Skin of body (tissue), 2 donors: ENCODE measurements around the gene VENTX. TPM values are rescaled to one million over a fixed set of nuclear protein-coding genes. Genes with fewer than 3 reads are reported as not detected.
"Not testable (repeated sequence)": the region's sequence is repeated elsewhere in the genome, so short reads cannot be mapped to it uniquely, and the experiment has no call there.

Source experiments
- DNase-seq: peaks from one replicate; lab custom pipeline; 2025; lab: John Stamatoyannopoulos, UW
- total RNA-seq: library from RNA; depleted of rRNA; stranded (reverse); fragments of >200 nt; gene quantifications from one replicate; pipeline ENCODE4 v1.2.3, GENCODE V29; 2014

VENTX gene
- total RNA-seq, 1 donor from 2014 or later, result 0.20 TPM

DNA sequence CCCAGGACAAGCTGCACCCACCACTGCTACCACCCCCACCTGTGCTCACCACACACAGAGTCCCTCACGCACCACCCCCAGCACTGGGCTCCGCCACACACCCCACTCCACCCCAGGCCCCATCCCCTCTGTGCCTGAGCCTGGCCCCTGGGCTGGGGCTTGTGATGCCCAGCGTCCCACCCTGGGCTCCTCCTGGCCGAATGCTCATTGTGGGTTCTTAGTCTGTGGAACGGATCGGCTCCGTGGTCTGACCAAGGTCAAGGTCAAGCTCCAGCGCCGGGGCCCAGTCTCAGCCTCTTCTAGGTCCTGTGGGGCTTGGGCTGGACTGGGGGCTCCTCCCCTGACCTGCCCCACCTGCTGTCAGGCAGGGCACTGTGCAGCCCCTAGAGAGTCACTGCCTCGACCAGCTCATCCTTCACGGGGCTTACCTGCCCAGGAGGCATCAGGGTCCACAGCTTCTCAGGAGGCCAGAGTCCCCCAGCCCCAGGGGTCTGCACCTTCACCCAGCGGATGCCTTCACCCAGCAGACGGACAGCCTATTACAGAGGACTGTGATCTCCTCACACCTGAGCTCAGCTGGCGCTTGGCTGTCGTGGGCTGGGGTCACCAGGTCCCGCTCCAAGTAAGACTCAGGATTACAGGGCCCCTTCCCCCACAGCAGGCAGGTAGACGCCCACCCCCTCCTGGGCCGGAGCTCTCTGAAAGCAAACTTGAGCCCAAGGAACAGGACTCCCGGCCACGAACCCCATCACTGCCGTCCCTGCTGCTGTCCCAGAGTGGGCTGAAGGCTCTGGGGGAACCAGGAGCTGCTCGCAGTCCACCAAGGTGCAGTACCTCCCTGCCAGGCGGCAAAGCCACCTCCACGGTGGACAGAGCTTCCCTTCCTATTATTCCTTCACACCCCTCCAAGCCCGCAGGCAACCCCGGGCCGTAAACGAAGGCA, 22.9 kb upstream of the VENTX start:
- DNase-seq, result no peak

DNA sequence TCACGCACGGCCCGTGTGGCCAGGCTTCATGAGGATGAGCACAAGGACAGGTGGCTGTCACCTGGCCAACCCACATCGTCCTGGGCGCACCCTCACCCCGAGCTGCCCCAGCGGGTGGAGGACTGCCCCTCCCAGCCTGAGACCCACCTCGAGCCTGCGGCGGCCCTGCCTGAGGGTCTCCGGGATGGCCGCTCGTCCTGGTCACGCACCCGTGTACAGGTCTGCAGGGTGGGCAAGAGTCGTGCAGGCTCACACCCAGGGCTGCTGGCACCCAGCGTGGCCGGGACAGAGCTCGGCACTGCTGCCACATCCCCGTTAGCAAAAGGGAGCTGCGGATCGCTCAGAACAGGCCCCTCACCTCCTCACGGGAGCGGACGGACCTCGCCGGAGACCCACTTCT, 22.1 kb upstream of the VENTX start:
- DNase-seq, result no peak

DNA sequence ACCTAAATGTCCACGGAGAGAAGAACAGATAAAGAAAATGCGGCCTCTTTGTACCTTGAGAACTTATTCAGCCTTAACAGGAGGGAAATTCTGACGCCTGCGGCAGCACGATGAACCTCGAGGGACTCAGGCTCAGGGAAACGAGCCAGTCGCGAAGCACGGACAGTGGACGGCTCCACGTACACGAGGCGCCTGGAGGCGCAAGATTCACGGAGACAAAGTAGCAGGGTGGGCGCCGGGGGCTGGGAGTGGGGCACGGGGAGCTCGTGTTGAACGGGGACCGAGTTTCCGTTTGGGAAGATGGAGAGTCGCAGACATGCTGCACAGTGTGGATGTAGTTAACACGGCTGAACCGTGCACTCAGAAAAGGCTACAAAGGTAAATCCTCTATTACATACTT, 20.9 kb upstream of the VENTX start:
- DNase-seq, result no peak

DNA sequence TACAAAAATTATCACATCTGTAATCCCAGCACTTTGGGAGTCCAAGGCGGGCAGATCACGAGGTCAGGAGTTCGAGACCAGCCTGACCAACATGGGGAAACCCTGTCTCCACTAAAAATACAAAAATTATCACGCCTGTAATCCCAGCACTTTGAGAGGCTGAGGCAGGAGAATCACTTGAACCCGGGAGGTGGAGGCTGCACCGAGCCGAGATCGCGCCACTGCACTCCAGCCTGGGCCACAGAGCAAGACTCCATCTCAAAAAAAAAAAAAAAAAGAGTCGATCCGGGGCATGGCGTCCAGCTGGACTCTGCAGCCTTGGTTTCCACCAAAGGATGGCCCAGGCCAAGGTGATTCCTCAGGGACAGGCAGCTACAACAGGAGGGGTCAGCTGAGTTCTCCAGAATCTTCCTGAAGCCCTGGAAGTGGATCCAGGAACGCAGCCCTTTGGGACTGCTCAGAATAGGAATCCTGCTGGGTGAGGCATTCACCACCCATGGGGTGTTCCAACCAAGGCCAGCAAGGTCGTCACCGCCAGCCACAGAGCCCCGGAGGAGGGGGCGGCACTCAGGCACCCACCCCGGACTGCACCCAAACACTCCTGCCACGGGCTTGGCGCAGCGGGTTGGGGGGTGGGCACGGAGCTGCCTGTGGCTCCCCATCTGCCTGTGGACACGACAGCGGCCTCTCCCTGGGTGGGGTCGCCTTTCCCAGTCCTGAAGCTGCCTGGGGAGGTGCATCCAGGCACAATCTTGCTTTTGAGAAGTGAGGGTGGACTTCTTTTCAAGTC, 19.7 kb upstream of the VENTX start:
- DNase-seq, result no peak

DNA sequence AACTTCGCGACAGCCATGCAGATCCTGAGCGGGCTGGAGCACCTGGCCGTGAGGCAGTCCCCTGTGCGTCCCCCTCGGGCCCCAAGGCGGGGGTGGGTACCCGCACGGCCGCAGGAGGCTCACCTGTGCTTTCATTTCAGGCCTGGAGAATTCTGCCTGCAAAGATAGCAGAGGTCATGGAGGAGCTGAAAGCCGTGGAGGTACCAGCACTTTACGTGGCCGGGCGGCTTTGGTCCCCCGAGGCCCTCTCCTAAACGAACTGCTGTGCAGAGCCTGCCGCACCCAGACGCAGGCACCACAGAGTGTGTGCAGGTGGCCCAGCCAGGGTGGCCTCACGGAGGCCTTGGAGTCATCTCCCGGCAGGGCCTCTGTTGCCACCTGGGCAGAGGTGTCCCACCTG, 18.8 kb upstream of the VENTX start:
- DNase-seq, result no peak

DNA sequence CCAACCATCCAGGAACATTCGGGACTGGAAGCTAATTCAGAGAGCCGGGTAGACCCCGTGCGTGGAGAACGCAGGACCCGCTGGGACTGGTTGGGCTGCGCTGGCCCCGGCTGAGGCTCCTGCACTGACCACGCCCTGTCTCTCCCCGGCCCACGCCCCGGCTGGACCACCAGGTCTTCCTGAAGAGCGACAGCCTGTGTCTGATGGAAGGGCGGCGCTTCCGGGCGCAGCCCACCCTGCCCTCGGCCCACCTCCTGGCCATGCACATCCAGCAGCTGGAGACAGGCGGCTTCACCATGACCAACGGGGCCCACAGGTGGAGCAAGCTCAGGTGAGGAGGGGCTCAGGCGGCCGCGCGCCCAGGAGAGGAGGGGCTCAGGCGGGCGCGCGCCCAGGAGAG, 17.9 kb upstream of the VENTX start:
- DNase-seq, result no peak

DNA sequence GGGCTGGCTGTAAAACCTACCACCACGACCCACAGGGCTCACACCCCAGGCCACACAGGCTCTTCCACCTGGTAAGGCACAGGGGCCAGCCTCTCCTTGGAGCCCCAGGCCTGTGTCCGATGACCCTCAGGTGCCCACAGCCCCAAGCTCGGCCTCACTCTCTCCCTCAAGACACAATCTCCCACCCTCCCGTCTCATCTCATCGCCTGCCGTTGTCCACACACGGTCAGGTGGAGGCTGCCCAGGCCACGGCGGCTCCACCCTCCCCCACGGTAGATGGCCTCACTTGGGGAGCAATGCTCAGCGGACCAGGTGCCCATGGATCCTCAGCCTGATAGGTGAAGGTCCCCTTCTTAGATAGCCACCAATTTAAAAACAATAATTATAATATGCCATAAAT, 16.3 kb upstream of the VENTX start:
- no peak for DNase-seq

DNA sequence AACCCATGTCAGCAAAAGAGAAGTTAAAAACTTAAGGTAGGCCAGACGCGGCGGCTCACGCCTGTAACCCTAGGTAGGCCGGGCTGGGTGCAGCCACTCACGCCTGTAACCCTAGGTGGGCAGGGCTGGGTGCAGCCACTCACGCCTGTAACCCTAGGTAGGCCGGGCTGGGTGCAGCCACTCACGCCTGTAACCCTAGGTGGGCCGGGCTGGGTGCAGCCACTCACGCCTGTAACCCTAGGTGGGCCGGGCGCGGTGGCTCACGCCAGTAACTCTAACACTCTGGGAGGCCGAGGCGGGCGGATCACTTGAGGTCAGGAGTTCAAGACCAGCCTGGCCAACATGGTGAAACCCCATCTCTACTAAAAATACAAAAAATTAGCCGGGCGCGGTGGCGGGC, 15.9 kb upstream of the VENTX start:
- DNase-seq, result not testable (repeated sequence)

DNA sequence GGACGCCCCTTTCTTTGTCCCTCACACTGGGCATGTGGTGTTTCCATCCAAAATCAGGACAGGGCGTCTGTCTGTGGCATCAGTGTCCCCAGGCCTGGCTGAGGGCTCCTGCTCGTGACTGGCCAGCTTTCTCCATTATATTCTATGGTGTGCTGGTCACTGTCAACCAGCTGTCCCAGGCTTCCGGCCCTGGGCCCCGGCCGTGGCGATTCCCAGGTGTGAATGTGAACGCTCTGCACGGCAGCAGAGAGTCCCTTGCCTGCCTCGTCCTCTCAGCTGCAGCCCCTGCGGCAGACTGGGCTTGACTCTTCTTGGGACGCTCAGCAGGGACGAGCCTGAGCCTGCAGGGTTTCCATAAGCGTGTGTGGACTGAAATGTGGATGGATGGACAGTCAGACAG, 13.6 kb upstream of the VENTX start:
- no peak for DNase-seq

DNA sequence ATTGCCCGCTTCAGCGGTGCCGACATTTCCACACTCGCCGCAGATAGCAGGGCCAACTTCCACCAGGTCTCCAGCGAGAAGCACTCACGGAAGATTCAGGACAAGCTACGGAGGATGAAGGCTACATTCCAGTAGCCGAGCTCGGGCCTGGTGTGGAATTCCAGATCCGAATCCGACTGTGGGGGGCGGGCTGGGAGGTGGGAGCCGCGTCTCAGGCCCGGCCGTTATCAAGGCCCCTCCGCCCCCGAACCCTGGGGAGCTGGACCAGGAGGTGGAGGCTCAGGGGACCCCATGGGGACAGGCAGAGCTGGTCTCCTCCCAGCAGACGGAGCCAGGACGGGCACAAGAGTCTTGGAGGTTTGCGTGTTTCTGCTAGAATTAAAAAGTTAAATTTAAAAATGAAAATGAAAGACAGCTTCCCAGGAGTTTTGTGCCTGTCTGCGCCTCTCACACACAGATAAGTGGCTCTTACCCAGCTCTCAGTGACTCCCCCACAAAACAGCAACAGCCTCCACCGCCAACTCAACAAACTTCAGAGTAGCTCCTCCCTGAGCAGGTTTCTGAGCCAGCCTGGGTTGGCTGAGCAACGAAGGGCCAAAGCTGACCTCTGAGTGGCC, 12.8 kb upstream of the VENTX start:
- DNase-seq, result no peak

DNA sequence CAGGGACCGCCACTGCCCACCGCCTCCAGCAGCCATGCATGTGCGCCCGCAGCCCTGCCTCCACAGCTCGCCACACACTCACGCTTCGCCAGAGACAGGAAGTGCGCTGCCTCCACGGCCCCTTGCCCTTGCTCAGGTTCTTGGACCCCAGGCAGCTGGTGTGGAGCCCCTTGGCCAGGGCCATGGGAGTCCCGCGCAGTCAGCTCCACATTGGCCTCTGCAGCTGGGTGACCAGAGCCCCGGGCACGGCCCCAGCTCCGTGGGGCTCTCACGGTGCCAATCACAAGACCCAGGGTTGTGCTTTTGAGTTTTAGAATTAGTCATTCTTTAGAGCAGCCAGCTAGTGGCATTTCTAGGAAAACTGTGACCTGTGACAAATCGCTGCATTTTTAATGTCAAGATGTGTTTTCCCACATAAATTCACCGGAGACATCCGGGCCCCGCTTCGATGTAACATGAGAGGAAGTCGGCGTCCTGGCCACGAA, 11.9 kb upstream of the VENTX start:
- DNase-seq, result no peak

DNA sequence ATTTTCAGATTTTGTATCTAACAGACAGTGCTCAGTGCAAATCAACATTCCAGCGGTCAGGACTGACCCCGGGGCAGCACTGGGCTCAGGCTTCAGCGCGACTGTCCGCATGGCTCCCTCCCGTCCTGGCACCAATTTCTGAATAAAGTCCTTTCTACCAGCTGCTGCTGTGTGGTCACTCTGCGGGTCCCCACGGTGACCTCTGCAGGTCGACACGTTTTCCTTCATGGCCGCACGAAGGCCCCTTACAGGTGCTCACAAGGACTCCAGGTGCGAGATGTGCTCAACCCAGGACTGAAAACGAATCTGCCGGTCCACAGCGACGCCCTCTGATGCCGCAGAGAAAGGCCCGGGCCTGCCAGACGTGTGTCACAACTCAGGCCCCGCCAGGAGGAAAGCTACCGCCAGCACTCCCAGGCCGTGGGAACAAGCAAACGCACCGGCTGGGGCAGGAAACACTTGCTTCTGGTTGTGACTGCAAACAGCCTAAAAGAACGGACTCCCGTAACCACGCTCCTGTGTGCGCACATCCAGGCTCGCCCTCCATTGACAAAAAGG, 11.3 kb upstream of the VENTX start:
- no peak for DNase-seq

DNA sequence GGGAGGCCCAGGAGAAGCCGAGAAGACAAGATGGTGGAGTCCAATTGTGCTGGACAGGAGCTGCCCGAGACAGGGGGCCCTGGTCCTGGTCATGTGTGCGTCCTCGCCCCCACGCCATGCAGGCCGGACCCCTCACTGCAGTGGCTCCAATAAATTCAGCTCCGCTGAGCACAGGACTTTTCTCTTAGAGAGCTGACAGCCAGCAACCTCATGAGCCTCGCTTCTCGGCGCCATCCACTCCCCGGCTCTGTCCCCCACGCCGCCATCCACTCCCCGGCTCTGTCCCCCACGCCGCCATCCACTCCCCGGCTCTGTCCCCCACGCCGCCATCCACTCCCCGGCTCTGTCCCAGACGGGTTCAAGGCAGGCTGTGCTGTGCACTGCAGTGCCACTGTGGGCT, 10.4 kb upstream of the VENTX start:
- no peak for DNase-seq

DNA sequence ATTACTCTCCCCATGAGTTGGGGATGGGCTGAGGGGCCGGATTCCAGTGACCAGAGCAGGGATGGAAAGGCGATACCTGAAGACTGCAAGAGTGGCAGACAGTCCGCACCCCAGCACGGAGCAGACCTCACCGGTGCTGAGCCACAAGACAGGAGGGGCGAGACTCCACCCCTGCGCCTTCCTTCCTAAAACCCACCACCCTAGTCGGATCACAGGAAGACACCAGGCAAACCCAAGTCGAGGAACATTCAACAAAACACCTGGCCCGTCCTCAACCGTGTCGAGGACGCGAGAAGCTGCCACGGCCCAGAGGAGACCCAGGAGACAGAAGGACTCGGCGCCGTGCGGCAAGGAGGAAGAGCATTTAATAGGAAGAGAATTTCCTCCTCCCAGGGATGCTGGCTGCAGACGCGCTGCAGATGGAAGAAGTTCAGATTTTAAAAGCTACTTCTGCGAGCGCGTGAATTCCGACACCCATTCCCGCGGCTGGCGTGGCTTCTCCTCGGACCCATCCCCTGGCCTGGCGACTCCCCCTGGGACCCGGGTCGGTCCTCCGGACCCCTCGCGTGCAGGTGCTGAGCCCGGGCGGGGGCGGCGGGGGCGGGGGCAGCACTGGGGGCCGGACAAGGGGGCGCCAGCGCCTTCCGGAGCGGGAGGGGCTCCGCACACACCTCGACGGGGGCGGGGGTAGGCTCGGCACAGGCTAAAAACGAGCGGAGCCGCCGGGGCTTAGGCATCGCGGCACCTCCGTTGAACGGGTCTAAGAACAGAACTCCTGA, 8.2 kb upstream of the VENTX start:
- DNase-seq, result no peak

DNA sequence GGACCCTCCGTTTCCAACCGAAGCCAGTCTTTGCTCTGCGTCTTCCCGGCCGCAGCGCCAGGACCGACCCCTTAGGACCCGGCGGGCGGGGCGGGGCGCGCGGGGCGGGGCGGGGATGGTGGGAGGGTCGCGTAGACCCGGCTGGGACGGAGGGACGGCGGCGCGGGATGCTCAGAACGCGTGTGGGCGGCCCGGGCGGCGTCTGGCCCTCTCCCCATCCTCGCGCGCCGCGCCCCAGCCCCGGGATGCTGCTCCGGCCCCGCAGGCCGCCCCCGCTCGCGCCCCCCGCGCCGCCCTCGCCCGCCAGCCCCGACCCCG, 7.7 kb upstream of the VENTX start, which contains the start of gene UTF1:
TSS of gene UTF1 (plus strand) at position 174 of the 318 bp plus-strand sequence. CDS start at position 246, 72 bp downstream.
- no peak for DNase-seq

DNA sequence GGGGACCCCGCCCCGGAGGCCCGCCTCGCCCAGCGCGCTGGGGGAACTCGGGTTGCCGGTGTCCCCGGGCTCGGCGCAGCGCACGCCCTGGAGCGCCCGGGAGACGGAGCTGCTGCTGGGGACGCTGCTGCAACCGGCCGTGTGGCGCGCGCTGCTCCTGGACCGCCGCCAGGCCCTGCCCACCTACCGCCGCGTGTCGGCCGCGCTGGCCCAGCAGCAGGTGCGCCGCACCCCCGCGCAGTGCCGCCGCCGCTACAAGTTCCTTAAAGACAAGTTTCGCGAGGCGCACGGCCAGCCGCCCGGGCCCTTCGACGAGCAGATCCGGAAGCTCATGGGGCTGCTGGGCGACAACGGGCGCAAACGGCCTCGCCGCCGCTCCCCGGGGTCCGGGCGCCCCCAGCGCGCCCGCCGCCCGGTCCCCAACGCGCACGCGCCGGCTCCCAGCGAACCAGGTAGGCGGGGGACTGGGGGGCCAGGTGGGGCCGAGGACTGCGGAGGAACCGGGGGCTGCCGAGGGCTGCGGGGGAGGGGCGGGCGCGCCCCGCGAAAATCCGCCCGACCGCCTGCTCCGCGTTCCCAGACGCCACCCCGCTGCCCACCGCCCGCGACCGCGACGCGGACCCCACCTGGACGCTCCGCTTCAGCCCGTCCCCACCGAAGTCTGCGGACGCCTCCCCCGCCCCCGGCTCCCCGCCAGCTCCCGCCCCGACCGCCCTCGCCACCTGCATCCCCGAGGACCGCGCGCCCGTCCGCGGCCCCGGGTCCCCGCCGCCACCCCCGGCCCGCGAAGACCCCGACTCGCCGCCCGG, 7.1 kb upstream of the VENTX start:
- DNase-seq, result no peak

DNA sequence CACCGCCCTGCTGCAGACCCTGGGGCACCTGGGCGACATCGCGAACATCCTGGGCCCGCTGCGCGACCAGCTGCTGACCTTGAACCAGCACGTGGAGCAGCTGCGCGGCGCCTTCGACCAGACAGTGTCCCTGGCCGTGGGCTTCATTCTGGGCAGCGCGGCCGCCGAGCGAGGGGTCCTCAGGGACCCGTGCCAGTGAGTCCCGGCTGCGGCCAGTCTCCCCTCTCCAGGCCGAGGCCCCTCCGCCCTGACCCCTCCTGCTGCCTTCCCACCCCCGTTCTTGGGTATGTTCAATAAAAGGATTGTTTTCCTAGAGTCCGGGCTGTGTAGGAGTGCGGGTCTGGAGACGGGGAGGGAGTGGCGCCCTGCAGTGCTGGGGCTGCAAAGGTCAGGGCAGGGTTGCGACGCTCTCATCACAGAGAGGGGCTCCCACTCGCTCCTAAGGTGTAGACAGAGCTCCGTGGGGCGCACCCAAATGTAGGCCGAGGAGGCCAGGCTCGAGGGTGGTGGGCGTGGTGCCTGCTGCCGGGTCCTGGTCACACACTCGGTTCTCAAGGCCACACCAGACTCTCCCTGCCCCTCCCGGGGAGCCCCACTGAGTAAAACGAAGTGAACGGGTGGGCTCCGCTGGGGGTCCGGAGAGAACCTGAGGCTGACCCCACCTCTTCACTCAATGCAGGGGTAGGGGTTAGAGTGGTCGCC, 6.3 kb upstream of the VENTX start:
- DNase-seq, result no peak

DNA sequence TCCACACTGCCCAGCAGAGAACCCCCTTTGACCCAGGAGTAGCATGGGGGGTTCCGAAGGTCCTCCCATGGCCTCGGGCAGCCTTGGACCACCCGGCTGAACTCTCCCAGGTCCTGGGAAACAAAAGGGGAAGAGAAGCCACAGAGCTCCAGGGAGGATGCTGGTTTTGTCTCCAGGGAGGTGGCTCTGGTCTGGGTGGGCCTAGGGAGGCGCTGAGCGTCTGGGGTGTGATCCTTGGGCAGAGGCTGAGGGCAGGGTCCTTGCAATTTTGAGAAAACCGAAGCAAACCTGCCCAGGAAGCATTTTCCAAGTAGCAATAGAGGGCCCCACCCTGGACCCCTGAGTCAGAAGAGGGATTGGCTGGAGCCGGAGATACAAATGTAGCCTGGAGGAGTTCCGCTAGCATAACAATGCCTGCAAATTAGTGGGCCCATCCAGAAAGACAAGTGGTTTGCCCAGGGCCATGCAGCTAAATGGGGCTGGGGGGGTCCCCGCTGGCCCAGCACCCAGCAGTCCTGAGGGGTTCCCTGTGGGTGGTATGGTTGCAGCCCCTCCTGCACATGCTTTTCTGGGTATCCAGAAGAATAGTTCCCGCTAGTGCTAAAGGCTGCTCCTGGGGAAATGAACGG, 5.6 kb upstream of the VENTX start:
- DNase-seq, result no peak

DNA sequence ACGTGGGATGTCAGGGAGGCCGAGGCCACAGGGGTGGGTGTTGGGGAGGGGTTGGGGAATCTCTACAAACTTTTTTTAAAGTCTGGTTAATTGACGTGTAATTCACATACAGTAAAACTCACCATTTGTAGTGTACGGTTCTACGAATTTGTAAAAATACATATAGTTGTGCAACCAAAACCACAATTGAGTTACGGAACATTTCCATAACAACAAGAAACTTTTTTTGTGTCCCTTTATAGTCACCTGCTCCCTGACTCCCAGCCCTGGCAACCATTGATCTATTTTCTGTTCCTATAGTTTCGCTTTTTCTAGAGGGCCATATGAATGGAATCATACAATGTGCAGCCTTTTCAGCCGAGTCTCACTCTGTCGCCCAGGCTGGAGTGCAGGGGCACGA, 2.9 kb upstream of the VENTX start:
- DNase-seq, result not testable (repeated sequence)
